IPS-18a (cell line): ENCODE data around the gene POU3F1.
A peak's percentile ranks its signal among the peaks of the same experiment; 100 is the strongest.

Experiments used
- H3K27ac ChIP-seq: one replicate; pipeline ENCODE4 v1.5.1; 2013; ENCODE audit warnings: low read length
- H3K27me3 ChIP-seq: one replicate; pipeline ENCODE4 v1.6.1; 2013; ENCODE audit warnings: mild to moderate bottlenecking, low read length; ENCODE audit not compliant: control insufficient read depth, insufficient read depth
- H3K36me3 ChIP-seq: one replicate; pipeline ENCODE4 v1.6.1; 2013; ENCODE audit warnings: low read depth, low read length; ENCODE audit not compliant: control insufficient read depth
- H3K4me1 ChIP-seq: one replicate; pipeline ENCODE4 v1.6.1; 2013; ENCODE audit warnings: low read depth, low read length; ENCODE audit not compliant: control insufficient read depth
- H3K4me3 ChIP-seq: one replicate; pipeline ENCODE4 v1.5.1; 2013; ENCODE audit warnings: low read length
- H3K9ac ChIP-seq: one replicate; pipeline ENCODE4 v1.6.1; 2013; ENCODE audit warnings: mild to moderate bottlenecking, low read length, moderate library complexity
- H3K9me3 ChIP-seq: one replicate; pipeline ENCODE4 v1.6.1; 2013; ENCODE audit warnings: low read depth, low read length; ENCODE audit not compliant: control insufficient read depth

Gene POU3F1

DNA sequence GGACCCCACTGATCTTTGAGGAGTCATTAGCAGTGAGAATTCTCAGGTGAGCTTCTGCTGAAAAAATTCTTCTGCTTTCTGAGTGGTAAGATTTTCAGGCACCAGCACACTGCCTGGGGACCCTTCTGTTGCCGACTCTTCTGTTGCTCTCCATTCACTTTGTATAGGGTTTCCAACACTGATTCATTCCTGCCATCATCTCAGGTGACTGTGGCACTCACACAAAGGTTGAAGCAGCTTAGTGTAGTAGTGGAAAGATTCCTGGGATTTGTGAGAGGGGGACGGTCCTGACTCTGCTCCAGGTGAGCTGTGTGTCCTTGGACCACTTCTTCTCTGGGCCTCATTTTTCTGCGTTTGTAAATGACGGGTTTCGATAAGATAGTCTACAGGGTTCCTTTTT, 24.6 kb downstream of the POU3F1 start:
- Histone ChIP-seq H3K27ac (no peak overlapping the region), H3K36me3 (peaks cover 85% of the 10 kb centered on the region), H3K9me3 (no peaks in the 10 kb centered on the region), H3K4me3 (no peak overlapping the region), H3K27me3 (no peaks in the 10 kb centered on the region), H3K4me1 (no peaks in the 10 kb centered on the region), H3K9ac (no peak overlapping the region)

DNA sequence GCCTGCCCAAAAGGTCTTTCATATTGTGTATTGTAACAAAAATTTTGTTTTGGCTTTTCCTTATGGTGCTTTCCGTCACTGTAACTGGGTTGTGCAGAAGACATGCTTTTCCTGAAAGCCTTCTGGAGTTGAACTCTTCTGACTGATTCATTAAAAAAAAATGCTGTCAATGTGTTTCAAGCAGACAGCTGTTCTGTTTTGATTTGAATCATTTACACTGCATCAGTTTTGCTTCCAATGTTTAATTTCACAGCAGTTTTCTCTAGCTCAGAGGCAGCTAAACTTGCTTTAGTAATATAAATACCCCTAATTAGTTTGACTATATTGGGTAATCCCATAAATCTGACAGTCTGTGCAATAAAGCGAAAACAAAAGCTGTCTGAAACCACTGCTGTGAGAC, 26.2 kb downstream of the POU3F1 start:
- H3K9ac ChIP-seq = no peak overlapping the region
- H3K9me3 ChIP-seq = no peaks in the 10 kb centered on the region
- no peak overlapping the region for H3K27ac ChIP-seq
- H3K4me3 ChIP-seq = no peak overlapping the region
- no peaks in the 10 kb centered on the region for H3K27me3 ChIP-seq
- H3K36me3 ChIP-seq = peaks cover 92% of the 10 kb centered on the region
- H3K4me1 ChIP-seq = no peaks in the 10 kb centered on the region

DNA sequence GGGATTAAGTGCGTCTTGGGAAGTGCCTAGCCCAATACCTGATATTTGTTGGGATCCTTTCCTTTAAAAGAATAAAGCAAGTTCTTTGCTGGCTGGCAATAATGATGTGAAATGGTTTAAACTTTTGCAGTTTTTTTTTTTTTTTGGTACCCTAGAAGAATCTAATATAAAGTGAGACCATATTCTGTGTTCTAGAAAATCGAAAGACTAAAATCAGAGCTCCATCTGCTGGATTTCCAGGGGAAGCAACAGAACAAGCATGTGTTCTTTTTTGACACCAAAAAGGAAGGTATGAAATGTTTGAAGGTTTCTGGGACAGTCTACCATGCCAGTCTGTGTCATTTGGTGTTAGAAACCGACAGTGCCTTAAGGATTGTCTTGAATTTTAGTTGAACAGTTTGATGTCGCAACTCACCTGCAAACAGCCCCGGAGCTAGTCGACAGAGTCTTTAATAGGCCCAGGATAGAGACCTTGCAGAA, 27.7 kb downstream of the POU3F1 start:
- H3K4me1 ChIP-seq = no peaks in the 10 kb centered on the region
- H3K9ac ChIP-seq = no peak overlapping the region
- no peak overlapping the region for H3K4me3 ChIP-seq
- H3K27ac ChIP-seq = no peak overlapping the region
- no peaks in the 10 kb centered on the region for H3K27me3 ChIP-seq
- H3K9me3 ChIP-seq = no peaks in the 10 kb centered on the region
- H3K36me3 ChIP-seq = peaks cover 80% of the 10 kb centered on the region

DNA sequence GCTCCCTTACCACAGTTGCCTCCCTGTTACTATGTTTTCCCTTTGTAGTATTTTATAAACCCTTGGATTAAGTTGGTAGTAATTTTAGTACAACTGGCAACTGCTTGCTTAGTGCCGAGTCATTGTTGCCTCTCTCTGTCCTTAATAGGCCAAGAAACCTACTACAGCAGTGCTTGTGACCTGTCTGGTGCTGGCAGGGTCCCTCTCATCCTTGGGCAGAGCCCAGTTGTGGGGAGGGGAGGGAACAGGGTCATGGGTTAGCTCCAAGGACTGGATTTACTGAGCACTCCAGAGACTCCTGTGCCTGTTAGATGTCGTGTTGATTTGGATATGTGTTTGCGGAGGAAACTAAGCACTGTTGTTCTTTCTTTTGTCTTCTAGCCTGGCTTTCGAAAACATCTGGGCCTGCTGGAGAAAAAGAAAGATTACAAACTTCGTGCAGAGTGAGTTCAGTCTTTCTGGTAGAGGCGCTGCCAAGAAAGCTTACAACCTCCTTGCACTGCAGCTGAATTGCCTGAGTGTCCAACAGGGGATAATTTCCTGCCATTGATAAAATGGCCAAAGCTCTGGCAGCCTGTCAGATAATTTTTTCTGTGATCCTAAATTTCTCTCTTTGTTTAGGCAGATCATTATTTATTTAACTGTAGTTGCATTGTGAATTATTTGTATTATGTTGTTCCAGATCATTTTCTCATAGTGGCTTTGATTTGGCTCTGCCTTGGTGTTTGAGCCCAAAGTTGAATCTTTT, 30.4 kb downstream of the POU3F1 start:
- no peaks in the 10 kb centered on the region for H3K27me3 ChIP-seq
- H3K4me1 ChIP-seq = no peaks in the 10 kb centered on the region
- no peak overlapping the region for H3K27ac ChIP-seq
- peaks cover 53% of the 10 kb centered on the region for H3K36me3 ChIP-seq
- H3K9me3 ChIP-seq = no peaks in the 10 kb centered on the region
- no peak overlapping the region for H3K9ac ChIP-seq
- no peak overlapping the region for H3K4me3 ChIP-seq

DNA sequence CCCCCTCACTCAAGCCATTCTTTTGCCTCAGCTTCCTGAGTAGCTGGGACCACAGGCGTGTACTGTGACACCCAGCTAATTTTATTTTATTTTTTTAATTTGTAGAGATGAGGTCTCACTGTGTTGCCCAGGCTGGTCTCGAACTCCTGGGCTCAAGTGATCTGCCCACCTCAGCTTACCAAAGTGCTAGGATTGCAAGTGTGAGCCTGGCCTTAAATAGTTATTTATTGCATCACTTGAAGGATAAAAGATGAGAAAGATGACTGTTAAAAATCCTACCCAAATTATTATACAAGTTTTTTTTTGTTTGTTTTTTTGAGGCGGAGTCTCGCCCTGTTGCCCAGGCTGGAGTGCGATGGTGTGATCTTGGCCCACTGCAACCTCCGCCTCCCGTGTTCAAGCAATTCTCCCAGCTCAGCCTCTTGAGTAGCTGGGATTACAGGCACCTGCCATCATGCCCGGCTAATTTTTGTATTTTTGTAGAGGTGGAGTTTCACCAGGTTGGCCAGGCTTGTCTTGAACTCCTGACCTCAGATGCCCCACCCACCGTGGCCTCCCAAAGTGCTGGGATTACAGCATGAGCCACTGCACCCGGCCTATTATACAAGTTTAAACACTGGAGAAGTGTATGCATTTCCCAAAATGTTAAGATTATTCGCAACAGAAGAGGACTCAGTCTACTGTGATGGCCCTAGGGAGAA, 31.7 kb downstream of the POU3F1 start:
- Histone ChIP-seq H3K27me3 (no peaks in the 10 kb centered on the region), H3K9ac (no peak overlapping the region), H3K36me3 (peaks cover 41% of the 10 kb centered on the region), H3K9me3 (no peaks in the 10 kb centered on the region), H3K4me3 (no peak overlapping the region), H3K4me1 (no peaks in the 10 kb centered on the region), H3K27ac (no peak overlapping the region)

DNA sequence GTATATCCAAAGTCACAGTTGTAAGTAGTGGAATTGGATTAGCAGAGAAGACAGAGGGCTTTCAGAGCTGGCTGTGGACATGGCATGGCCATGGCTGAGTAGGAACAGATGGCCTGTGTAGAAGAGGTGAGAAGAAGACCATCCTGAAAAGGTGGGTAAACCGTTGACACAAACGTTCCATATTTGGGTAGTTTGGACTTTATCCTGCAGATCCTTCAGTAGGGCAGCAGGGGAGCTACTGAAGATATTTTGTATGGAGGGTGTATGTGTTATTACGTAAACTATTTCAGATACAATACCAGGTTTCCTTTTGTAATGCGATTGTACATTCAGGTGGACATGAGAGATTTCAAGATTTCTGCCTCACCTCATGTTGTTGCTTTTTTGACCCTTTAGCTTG, 32.4 kb downstream of the POU3F1 start:
- Histone ChIP-seq H3K9me3 (no peaks in the 10 kb centered on the region), H3K27me3 (no peaks in the 10 kb centered on the region), H3K4me1 (peaks cover 3% of the 10 kb centered on the region), H3K27ac (no peak overlapping the region), H3K4me3 (peak overlapping the region; percentile 89), H3K9ac (no peak overlapping the region), H3K36me3 (peaks cover 36% of the 10 kb centered on the region)

DNA sequence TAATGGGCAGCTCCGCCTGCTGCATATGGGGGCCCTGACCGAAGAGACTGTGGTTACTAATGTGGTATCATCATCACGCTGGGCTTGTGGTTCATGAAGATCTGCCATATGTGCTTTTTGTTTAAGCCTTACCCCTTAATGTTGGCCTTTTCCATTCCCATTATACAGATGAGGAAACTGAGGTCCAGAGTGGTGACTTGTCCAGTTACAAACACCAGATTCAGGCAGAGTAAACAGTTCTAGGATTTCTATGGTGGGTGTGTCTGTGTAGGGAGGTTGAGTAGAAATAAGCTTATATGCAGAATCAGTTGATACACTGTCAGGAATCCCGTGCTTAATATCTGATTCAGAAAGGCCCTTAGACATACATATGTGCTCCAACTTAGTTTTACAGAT, 33.4 kb downstream of the POU3F1 start:
- peak overlapping the region; percentile 20 for H3K27ac ChIP-seq
- no peaks in the 10 kb centered on the region for H3K27me3 ChIP-seq
- peak overlapping the region; percentile 89 for H3K4me3 ChIP-seq
- no peaks in the 10 kb centered on the region for H3K9me3 ChIP-seq
- peak overlapping the region; percentile 84 for H3K9ac ChIP-seq
- peaks cover 28% of the 10 kb centered on the region for H3K36me3 ChIP-seq
- H3K4me1 ChIP-seq = peaks cover 6% of the 10 kb centered on the region

DNA sequence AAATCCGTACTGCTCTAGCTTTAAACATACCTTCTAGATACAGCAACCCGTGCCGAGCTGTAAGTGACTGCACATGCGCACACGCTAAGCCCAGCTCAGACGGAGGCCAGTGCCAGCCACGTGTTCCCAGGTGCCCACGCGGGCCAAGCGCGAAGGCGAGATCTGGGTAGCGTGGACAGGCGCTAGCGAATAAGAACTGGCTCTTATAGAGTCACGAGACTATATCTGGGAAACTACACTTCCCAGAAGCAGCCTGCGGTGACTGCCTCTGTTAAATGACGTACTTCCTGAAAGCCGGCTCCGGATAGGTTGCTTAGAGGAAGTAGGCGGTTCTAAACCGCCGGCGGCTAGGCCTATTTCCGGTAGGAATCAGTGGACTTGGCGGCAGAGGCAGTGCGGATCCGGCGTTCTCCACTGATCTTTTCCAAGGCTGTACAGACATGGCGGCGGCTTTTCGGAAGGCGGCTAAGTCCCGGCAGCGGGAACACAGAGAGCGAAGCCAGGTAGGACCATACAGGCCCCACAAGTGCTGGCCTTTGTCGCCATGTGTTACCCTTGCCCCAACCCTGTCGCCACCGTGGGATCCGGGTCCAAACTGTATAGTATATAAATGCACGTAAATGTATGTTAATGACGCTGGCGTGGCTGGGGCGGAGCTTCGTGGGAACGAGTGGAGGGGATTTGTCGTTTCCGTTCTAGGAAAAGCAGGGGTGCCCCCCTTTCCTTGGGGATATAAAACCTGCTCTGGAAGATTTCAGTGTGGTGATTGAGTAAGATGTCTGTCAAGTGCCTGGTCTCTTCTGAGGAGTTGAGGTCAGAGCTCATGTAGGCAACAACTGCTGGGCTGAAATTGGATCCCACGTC, 34.0 kb downstream of the POU3F1 start, which contains the start of gene UTP11:
TSS of gene UTP11 (plus strand) at position 372 of the 864 bp plus-strand sequence. CDS start at position 441, 69 bp downstream.
- Histone ChIP-seq H3K4me3 (peak within 1 kb of the TSS; percentile 89), H3K9ac (peak within 1 kb of the TSS; percentile 84), H3K27ac (peak within 1 kb of the TSS; percentile 20), H3K36me3 (peaks cover 21% of the 10 kb centered on the region), H3K9me3 (no peaks in the 10 kb centered on the region), H3K27me3 (no peaks in the 10 kb centered on the region), H3K4me1 (peaks cover 6% of the 10 kb centered on the region)

DNA sequence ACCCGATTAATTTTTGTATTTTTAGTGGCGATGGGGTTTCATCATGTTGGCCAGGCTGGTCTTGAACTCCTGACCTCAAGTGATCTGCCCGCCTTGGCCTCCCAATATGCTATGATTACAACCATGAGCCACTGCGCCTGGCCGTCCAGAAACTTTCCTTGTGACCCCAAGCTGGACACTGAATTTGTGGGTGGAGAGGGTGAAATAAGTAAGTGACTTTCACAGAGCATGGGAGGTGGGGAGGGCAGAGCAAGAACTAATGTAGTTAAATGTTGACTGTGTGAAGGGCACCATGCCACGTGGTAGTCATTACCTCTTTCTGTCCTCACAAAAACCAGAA, 36.8 kb downstream of the POU3F1 start:
- Histone ChIP-seq H3K9me3 (no peaks in the 10 kb centered on the region), H3K27me3 (peaks cover under 1% of the 10 kb centered on the region), H3K4me3 (no peak overlapping the region), H3K36me3 (no peaks in the 10 kb centered on the region), H3K9ac (no peak overlapping the region), H3K4me1 (peaks cover 14% of the 10 kb centered on the region), H3K27ac (no peak overlapping the region)

DNA sequence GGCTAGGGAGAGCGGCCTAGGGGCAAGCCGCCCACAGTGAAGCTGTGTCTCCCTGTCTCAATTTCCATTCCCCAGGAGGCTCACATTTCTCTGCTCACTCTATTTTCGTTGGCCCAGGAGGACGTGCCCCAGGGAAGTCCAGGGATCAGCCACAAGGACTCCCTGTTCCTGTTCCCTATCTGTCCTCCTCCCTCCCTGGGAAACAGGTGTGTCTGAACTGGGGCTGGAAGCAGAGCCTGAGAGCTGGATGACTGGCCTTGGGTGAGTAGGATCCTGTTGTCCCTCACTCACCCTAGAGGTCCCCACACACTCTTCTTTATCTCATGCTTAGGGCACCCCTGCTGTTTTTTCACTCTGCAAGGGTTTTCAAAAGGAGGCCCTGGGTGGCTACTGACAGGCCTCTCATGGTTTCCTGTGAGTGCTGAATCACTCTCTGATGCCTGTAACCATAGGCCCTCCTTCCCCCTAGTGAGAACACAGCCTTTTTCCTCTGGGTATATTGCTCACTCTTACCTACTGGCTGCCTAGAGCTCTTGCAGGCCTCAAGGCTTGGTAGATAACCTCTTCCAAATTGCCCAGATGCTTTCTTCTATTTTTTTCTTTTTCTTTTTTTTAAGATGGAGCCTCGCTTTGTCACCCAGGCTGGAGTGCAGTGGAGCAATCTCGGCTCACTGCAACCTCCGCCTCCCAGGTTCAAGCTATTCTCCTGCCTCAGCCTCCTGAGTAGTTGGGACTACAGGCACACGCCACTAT, 37.3 kb downstream of the POU3F1 start:
- Histone ChIP-seq H3K9ac (peak overlapping the region; percentile 19), H3K27me3 (peaks cover 6% of the 10 kb centered on the region), H3K4me1 (peaks cover 18% of the 10 kb centered on the region), H3K4me3 (no peak overlapping the region), H3K9me3 (no peaks in the 10 kb centered on the region), H3K27ac (no peak overlapping the region), H3K36me3 (no peaks in the 10 kb centered on the region)
